Tibial nerve (tissue), 4 donors: ENCODE data around the gene RACGAP1. TPM values are rescaled to one million over a fixed set of nuclear protein-coding genes. Genes with fewer than 3 reads are reported as not detected.
"Not testable (repeated sequence)": the region's sequence is repeated elsewhere in the genome, so short reads cannot be mapped to it uniquely, and the experiment has no call there.

ENCODE experiments used
- DNase-seq, 2 donors: peaks; one replicate each; pipeline ENCODE4 v3.0.0-alpha.2; 2019; ENCODE audit warnings: low spot score in 2 of 2
- H3K27ac ChIP-seq, 4 donors: fragments of 200-600 bp; sonication (generic) in 3 of 4; one replicate each; pipeline ENCODE4 v1.5.1; 2017 to 2019; ENCODE audit warnings: mild to moderate bottlenecking in 1 of 4
- H3K27me3 ChIP-seq, 2 donors: fragments of 200-600 bp; sonication (generic) in 1 of 2; one replicate each; pipeline versions ENCODE4 v1.5.1 to v1.6.0; 2017 to 2019
- H3K36me3 ChIP-seq, 3 donors: fragments of 200-600 bp; sonication (generic); one replicate each; pipeline ENCODE4 v1.5.1; 2018 to 2019
- H3K4me1 ChIP-seq, 4 donors: fragments of 200-600 bp; sonication (generic) in 3 of 4; one replicate each; pipeline ENCODE4 v1.5.1; 2017 to 2019
- H3K4me3 ChIP-seq, 4 donors: fragments of 200-600 bp; sonication (generic) in 3 of 4; one replicate each; pipeline ENCODE4 v1.5.1; 2017 to 2019; ENCODE audit warnings: mild to moderate bottlenecking in 1 of 4, moderate library complexity in 1 of 4
- H3K9me3 ChIP-seq, 4 donors: fragments of 200-600 bp; sonication (generic) in 3 of 4; one replicate each; pipeline ENCODE4 v1.5.1; 2017 to 2019
- CTCF ChIP-seq, 5 experiments: fragments of 200-600 bp in 3 of 5; fragments of 450-650 bp in 2 of 5; sonication (generic) in 3 of 5; IDR thresholded peaks; one replicate each; pipeline ENCODE4 v1.5.1; 2016 to 2019; ENCODE audit warnings: antibody characterized with exemption in 5 of 5, mild to moderate bottlenecking in 3 of 5, moderate library complexity in 2 of 5
- EP300 ChIP-seq, 2 donors: sonication (generic); formaldehyde crosslinking; IDR thresholded peaks; one replicate each; pipeline ENCODE4 v1.6.1; 2017; ENCODE audit warnings: antibody characterized with exemption in 2 of 2, mild to moderate bottlenecking in 1 of 2
- POLR2A ChIP-seq, 2 donors: fragments of 450-650 bp; IDR thresholded peaks; one replicate each; pipeline ENCODE4 v1.6.1; 2017; ENCODE audit warnings: antibody characterized with exemption in 2 of 2, mild to moderate bottlenecking in 2 of 2, moderate library complexity in 2 of 2
- WGBS, 2 donors: methylation state at CpG; one replicate each; pipeline ENCODE4 v1.1.5; 2018; 5-methylcytosine and 5-hydroxymethylcytosine counted together
- total RNA-seq, 4 donors: library from RNA; depleted of rRNA; stranded (reverse); fragments of >200 nt; gene quantifications; one replicate each; pipeline ENCODE4 v1.1.0, GENCODE V29; 2016

RACGAP1 gene
- total RNA-seq, 4 donors from 2014 or later = 6.3 to 15.1 (median 10.5) TPM

DNA sequence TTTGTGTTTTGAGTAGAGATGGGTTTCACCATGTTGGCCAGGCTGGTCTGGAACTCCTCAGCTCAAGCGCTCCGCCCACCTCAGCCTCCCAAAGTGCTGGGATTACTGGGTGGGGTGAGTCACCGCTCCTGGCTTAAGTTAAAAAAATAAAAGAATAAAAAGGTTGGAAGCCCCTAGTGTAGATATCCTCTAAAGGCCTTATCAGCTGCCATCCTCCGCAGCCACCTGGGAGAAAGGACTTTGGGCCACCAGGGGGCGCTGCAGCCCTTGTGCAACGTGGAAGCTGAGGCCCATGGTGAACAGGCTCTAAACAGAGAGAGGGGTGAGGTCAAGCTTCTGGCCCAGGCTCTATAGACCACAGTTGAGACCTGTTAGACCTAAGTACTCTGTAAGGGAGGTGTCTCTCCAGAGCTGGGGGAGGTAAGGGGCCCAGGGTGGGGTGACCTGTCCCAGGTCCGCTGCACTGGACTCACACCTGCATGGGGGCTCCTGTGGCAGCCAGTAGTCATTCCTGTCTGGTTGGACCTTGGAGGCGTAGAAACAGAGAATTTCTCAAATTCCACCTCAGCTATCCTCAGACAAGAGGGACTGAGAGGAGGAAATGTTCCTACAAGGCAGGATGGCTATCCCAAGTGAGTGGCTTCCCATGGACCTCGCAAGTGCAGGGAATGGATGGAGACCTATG, 14.0 kb upstream of the RACGAP1 start:
- H3K4me3 ChIP-seq = no peak overlapping the region
- no peak overlapping the region for H3K27ac ChIP-seq
- no peaks in the 10 kb centered on the region for H3K9me3 ChIP-seq
- 52 to 53% methylated on average over 9 of the region's 9 CpGs for WGBS, 2 donors
- TF ChIP-seq EP300 (IDR thresholded peaks at IDR 0.05) (no peak), CTCF (IDR thresholded peaks at IDR 0.05) (peak; percentile 74 to 83 (median 78))
- H3K36me3 ChIP-seq = no peaks in the 10 kb centered on the region
- peak; percentile 82 to 94 for DNase-seq
- no peaks in the 10 kb centered on the region for H3K4me1 ChIP-seq
- peaks cover 0 to 3% of the 10 kb centered on the region in 2 donors for H3K27me3 ChIP-seq

- H3K27ac ChIP-seq = no peak overlapping the region
- whole genome bisulfite sequencing, 2 donors = 85 to 88% methylated on average over 4 of the region's 4 CpGs
- no peak for TF ChIP-seq POLR2A (IDR thresholded peaks at IDR 0.05)
- no peak for TF ChIP-seq CTCF (IDR thresholded peaks at IDR 0.05)
- no peak for TF ChIP-seq EP300 (IDR thresholded peaks at IDR 0.05)
- DNase-seq = no peak
- no peaks in the 10 kb centered on the region for H3K4me1 ChIP-seq
- H3K9me3 ChIP-seq = no peaks in the 10 kb centered on the region
- no peak overlapping the region for H3K4me3 ChIP-seq
- no peaks in the 10 kb centered on the region for H3K36me3 ChIP-seq
- peaks cover 0 to 7% of the 10 kb centered on the region in 2 donors for H3K27me3 ChIP-seq
Measured at GRCh38 chr12:50038336-50038735, 13.0 kb upstream of the RACGAP1 start.

DNA sequence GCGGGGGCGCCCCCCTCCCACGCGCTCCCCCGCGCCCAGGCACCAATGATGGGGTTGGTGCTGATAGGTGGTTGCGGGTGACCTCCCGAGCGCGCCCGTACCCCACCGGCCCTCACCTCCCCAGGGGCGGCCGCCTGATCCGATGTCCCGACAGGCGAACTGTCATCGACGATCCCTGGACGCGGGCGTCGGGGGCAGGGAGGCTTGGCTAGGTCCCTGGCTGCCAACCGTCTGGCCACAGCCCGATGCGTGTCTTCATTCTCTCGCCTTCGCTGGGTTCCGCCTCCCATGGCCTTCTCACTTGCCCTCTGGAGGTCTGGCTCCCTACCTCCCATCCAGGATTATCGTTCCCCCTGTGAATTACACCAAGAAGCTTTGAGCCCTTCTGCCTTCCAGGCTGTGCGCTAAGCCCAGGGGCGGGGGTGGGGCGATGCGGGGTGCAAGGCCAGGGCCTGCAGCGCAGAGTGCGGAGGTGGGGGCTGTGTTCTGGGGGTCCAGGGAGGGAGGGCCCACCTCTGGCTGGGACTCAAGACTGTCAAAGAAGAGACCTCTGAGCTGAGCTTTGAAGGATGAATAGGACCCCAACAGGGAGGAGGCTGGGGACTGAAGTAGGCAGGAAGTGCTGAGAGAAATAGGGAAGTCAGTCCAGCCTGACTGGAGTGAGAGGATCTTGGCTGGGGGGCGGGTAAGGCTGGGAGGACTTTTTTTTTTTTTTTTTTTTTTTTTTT, 7.7 kb upstream of the RACGAP1 start:
- DNase-seq = no peak
- no peak for TF ChIP-seq EP300 (IDR thresholded peaks at IDR 0.05)
- TF ChIP-seq POLR2A (IDR thresholded peaks at IDR 0.05) = no peak
- TF ChIP-seq CTCF (IDR thresholded peaks at IDR 0.05) = no peak
- Histone ChIP-seq H3K27me3 (peaks cover 0 to 37% of the 10 kb centered on the region in 2 donors), H3K4me3 (peak overlapping the region; percentile 3 to 46 (median 19)), H3K4me1 (peaks cover 0 to 10% (median 0%) of the 10 kb centered on the region in 4 donors), H3K27ac (peak overlapping the region in 3 of 4 donors; percentile 35 to 57 (median 36)), H3K36me3 (no peaks in the 10 kb centered on the region), H3K9me3 (no peaks in the 10 kb centered on the region)
- WGBS, 2 donors = 14 to 21% methylated on average over 14 to 34 of the region's 37 CpGs

DNA sequence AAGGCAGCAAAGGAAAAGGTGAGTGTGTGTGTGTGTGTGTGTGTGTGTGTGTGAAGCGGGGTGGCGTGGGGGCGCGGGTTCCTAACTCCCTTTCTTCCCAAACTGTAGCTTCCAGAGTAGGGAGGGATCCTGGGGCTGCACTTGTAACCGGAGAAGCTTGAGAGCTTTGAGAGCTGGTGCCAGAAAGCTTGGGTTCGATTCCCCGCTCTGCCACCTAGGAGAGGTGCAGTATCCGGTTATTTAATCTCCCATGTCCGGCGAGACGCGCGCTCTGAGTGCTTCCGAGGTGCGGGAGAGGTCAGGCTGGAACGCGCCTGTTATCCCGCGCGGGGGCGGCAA, 7.2 kb upstream of the RACGAP1 start:
- Histone ChIP-seq H3K36me3 (no peaks in the 10 kb centered on the region), H3K27me3 (peaks cover 0 to 37% of the 10 kb centered on the region in 2 donors), H3K9me3 (no peaks in the 10 kb centered on the region), H3K4me1 (peaks cover 0 to 10% (median 0%) of the 10 kb centered on the region in 4 donors), H3K27ac (peak overlapping the region in 2 of 4 donors; percentile 35 to 57), H3K4me3 (peak overlapping the region; percentile 3 to 46 (median 19))
- TF ChIP-seq EP300 (IDR thresholded peaks at IDR 0.05) (no peak), CTCF (IDR thresholded peaks at IDR 0.05) (no peak), POLR2A (IDR thresholded peaks at IDR 0.05) (no peak)
- no peak for DNase-seq
- WGBS, 2 donors = 21 to 37% methylated on average over 9 to 20 of the region's 21 CpGs

DNA sequence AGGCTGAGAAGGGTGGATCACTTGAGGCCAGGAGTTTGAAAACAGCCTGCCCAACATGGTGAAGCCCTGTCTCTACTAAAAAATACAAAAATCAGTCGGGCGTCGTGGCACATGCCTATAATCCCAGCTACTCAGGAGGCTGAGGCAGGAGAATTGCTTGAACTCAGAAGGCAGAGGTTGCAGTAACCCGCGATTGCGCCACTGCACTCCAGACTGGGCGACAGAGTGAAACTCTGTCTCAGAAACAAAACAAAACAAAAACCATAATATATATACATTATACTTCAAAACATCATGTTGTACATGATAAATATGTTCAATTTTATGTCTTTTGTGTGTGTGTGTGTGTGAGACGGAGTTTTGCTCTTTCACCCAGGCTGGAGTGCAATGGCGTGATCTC, 5.2 kb upstream of the RACGAP1 start:
- H3K27ac ChIP-seq, H3K4me3 ChIP-seq, DNase-seq, H3K4me1 ChIP-seq, H3K9me3 ChIP-seq, H3K36me3 ChIP-seq: not testable (repeated sequence)
- WGBS, 2 donors = 80 to 82% methylated on average over 9 of the region's 9 CpGs
- peaks cover 0 to 37% of the 10 kb centered on the region in 2 donors for H3K27me3 ChIP-seq
